GM19099 (cell line): Measurements from ENCODE around the gene ARHGAP22.

ENCODE experiments used
- POLR2A ChIP-seq: IDR thresholded peaks from 3 replicates; pipeline ENCODE4 v1.6.1; 2011; ENCODE audit warnings: low read depth; ENCODE audit not compliant: insufficient read length; ENCODE audit errors: extremely low read depth

The ARHGAP22 gene

DNA sequence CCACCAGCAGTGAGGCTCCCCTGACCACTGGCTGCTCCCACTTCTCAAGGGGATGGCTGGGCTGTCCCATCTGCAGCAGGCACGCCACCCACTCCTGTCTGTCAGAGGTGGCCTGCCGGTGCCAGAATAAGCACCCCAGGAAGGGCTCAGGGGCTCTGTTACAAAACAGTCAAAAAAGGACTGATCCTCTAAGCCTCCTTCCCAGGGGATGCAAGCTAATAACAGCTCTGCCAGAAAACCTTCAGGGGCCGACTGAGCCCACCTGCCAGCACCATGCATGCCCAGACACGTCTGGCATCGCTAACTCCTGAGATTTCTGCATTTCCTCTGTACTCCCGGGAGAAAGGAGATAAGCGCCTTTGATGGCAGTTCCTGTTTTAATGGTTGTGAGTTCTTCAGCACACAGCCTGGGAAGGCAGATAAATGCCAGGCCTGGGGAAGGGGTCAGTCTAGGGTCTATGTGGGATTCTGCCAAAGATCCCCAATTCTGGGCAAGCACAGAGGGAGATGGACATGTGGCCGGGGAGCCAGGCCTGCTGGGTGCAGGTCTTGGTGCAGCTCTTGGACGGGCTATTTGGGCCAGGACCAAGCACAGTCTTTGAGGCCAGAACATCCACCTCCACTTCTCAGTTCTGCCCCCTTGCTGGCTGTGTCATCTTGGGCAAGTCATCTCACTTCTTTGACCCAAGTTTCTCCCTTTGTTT, 128.4 kb downstream of the ARHGAP22 start:
- no peak for TF ChIP-seq POLR2A

GRCh38 chr10:48475943-48476278, 129.0 kb downstream of the ARHGAP22 start:
- no peak for TF ChIP-seq POLR2A

- TF ChIP-seq POLR2A: no peak
These were observed 130.0 kb downstream of the ARHGAP22 start for GRCh38 chr10:48474765-48475365.

DNA sequence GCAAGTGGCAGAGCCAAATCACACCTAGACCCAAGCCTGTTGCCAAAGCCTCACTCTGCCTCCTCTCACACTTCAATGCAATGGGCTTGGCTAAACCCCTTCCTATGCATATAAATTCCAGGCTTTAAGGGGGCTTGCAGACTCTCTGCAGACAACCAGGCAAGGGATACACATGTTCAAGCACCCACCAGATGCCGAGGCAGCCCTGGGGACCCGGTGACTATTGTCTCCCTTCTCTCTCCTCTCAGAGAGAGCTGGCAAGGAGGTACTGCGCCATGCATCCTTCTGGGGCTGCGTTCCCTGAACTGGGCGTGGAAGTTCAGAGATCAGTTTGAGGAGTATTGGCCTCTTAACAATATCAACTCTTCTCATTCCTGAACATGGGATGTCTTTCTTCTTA, 131.2 kb downstream of the ARHGAP22 start:
- TF ChIP-seq POLR2A: no peak

DNA sequence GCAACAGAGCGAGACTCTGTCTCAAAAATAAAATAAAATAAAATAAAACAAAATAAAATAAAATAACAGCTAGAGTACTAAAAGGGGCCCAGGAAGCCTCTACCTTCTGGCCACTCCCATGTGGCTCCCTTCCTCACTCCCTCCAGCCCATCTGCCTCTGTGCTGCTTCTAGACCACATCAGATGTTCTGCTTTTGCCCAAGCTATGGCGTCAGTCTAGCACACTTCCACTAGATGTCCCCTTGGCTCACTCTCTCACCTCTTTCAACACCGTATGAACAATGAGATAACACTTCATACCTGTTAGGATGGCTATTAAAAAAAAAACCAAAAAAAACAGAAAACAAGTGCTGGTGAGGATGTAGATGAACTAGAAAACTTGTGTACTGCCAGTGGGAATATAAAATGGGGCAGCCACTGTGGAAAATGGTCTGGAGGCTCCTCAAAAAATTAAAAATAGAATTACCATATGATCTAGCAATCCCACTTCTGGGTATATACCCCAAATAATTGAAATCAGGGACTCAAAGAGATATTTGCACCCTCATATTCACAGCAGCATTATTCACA, 132.3 kb downstream of the ARHGAP22 start:
- TF ChIP-seq POLR2A: no peak

- TF ChIP-seq POLR2A: no peak
These were observed 133.7 kb downstream of the ARHGAP22 start for GRCh38 chr10:48470893-48471805.

DNA sequence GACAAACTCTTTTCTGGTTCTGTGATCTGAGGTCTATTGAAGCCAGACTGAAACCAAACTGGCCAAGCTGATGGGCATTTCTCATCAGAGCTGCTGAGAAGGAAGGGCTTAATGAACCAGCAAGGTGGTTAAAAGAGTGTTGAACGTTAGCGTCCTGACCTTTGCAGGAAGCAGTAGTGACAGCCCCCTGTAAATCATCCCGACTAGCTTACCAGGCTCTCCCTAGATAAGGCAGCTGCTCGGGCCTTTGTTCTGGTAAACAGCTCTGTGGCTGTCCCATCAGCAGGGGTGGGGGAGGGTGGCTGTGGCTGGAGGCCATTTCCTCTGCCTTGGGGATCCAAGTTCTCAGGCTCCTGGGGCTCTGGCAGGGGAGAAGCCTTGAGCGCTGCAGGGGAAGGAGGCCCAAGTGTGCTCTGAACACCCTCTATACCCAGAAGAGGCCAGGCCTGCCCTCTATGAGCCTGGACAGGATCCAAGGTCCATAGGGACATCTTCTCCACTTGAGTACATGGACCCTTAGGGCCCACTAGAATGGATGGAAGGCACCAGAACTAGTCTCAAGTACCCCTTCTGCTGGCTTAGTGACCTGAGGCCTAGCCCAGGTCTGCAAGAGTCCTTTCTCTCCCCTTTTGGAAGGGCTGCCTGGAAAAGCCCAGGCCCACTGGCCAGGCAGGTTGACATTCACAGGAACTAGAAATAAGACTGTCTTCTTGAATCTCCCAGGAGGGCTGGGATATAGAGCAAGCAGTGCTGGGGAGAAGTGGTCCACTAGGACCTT, 134.6 kb downstream of the ARHGAP22 start:
- no peak for TF ChIP-seq POLR2A

- TF ChIP-seq POLR2A: no peak
These were observed 135.3 kb downstream of the ARHGAP22 start for GRCh38 chr10:48469516-48470020.

GRCh38 chr10:48468866-48469511, 135.9 kb downstream of the ARHGAP22 start:
- TF ChIP-seq POLR2A: no peak

DNA sequence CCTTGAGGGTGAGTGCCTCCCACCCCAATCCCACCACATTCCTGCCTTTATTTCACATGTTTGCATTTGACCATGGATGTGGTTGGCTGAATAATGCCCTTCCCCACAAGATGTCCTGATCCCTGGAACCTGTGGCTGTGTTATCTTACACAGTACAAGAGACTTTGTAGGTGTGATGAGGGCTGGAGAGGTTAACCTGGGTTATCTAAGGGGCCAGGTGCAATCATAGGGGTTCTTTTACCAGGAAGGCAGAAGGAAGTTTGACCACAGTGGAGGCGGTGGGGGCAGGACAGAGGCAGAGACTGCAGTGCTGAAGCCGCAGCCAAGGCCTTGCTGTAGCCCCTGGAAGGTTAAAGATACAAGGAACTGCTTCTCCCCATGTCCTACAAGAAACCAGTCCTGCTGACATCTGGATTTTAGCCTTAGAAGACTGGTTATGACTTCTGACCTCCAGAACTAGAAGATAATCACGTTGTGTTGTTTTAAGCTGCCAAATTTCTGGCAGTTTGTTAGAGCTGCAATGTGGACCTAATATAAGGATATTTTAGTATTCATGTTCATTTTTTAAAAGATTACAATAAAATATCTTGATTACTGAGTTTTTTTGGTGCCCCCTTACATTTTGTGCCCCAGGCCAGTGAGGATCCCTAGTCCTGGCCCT, 136.6 kb downstream of the ARHGAP22 start:
- TF ChIP-seq POLR2A: no peak

DNA sequence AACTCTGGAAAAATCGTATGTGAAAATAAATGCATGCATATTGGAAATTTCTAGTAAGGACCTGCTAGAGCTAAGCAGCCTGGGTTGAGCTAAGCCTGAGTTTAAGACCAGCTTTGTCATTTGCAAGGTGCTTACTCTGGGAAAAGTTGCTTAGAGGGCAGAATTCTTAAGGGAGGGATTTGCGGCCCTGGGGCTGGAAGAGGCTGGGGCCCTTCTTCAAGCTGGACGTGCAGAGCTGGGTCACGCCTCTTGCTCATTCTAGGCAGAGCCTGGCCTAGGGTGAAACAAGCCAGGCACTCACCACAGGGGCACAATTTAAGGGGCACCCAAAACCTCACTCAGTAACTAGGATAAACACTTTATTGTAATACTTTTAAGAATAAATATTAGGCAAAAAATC, 137.2 kb downstream of the ARHGAP22 start:
- TF ChIP-seq POLR2A: no peak

DNA sequence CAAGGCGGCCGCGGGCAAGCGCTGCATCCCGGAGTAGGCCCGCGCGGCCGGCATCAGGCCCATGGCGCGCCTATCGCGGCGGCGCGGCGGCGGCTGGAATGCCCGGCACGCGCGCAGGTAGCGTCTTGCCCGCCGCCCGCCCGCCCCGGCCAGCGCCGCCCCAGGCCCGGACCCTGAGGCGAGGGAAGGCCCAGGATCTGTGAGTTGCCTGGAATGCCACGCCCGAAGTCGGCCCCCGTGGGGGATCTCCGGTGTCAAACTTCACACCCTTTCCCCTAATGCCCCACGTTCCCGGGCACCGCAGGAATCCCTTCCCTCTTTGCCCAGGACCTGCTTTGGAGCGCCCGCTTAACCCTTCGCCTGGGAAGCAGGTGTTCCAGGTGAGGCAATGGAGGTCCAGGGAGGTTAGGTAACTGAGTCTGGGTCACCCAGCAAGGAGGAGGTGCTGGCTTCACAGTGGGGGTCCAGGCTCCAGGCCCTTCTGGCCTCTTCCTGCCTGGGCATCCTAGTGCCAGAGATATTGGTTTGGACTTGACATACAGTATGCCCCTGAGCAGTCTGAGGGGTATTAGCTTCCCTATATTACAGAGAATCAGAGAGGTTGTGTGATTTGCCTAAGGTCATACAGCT, 138.1 kb downstream of the ARHGAP22 start:
- TF ChIP-seq POLR2A: no peak
